Measurements from ENCODE around the gene PVR. TPM values are rescaled to one million over a fixed set of nuclear protein-coding genes. Genes with fewer than 3 reads are reported as not detected.
A peak's percentile ranks its signal among the peaks of the same experiment; 100 is the strongest.

PVR gene
- polyA plus RNA-seq, 1 of the 3 experiments (the other 2 are of a cell fraction) = 90.8 TPM

- Histone ChIP-seq H3K9ac (no peak overlapping the region), H3K9me3 (no peaks in the 10 kb centered on the region), H3F3A (replicated peaks; ENCODE audit: insufficient read depth) (peaks cover 27% of the 10 kb centered on the region), H3K79me2 (ENCODE audit: insufficient read depth) (peaks cover 4% of the 10 kb centered on the region; the same call in 1 of the 2 replicates), H3K27me3 (ENCODE audit: insufficient read depth) (no peaks in the 10 kb centered on the region), H3K4me2 (no peak overlapping the region), H3K36me3 (replicated peaks in 1 of 2; ENCODE audit: control insufficient read depth in 1 of 2, insufficient read depth in 2 of 2, low read length in 1 of 2) (peaks cover 52 to 54% of the 10 kb centered on the region in 2 experiments), H4K20me1 (ENCODE audit: insufficient read depth) (no peaks in the 10 kb centered on the region), H2AFZ (ENCODE audit: low read depth) (no peak overlapping the region), H3K27ac (ENCODE audit: low read depth in 2 of 2, low read length in 1 of 2) (0 out of 4 replicates have a peak overlapping the region, but pooled peaks of 1 of the 2 experiments have one; percentile 16), H3K4me1 (ENCODE audit: control insufficient read depth in 1 of 2, insufficient read depth in 2 of 2, low read depth in 1 of 2, low read length in 1 of 2) (no peaks in the 10 kb centered on the region), H3K9me2 (no peaks in the 10 kb centered on the region), H3K4me3 (ENCODE audit: low read depth in 2 of 2, low read length in 1 of 2) (no peak overlapping the region)
- POLR2A ChIA-PET = interaction anchor here (0.5 kb wide), 1 partner anchor 418 kb away, joined by 3 read pairs; no protein-coding TSS in a partner anchor
- TF ChIP-seq MAX (IDR thresholded peaks at IDR 0.05; ENCODE audit: low read depth) (no peak), RXRA (IDR thresholded peaks at IDR 0.05; ENCODE audit: borderline replicate concordance, low read depth) (no peak), GATA2 (CRISPR knock-in tag; IDR thresholded peaks at IDR 0.05) (no peak), EP300 (IDR thresholded peaks at IDR 0.05; ENCODE audit: borderline replicate concordance in 1 of 2, low read depth in 1 of 2, low read length in 1 of 2) (no peak), TEAD4 (IDR thresholded peaks at IDR 0.05; ENCODE audit: borderline replicate concordance, insufficient read depth) (no peak), RAD21 (IDR thresholded peaks at IDR 0.05; ENCODE audit: low read length) (no peak), TCF12 (IDR thresholded peaks at IDR 0.05) (no peak), USF2 (IDR thresholded peaks at IDR 0.05; ENCODE audit: borderline replicate concordance, low read depth, low read length) (no peak), CHD2 (IDR thresholded peaks at IDR 0.05; ENCODE audit: low read length, partially characterized antibody) (no peak), FOXJ3 (CRISPR knock-in tag; IDR thresholded peaks at IDR 0.05) (no peak)
- DNase-seq = no peak
- 91% methylated on average over 3 of the region's 3 CpGs for WGBS (ENCODE audit: low lambda C conversion rate)
- CTCF ChIA-PET = interaction anchor here (0.8 to 12.3 kb wide), 18 partner anchors 10 to 324 kb away, joined by 3 to 148 read pairs (median 6); partner anchors contain the start of gene PVR
Observed at GRCh38 chr19:44658069-44658733, 14.5 kb downstream of the PVR start.

- Histone ChIP-seq H2AFZ (ENCODE audit: low read depth) (no peak overlapping the region), H3K79me2 (ENCODE audit: insufficient read depth) (no peaks in the 10 kb centered on the region; the same call in 1 of the 2 replicates), H4K20me1 (ENCODE audit: insufficient read depth) (no peaks in the 10 kb centered on the region), H3K27me3 (ENCODE audit: insufficient read depth) (no peaks in the 10 kb centered on the region), H3K9me3 (no peaks in the 10 kb centered on the region), H3K9ac (no peak overlapping the region), H3K4me1 (ENCODE audit: control insufficient read depth in 1 of 2, insufficient read depth in 2 of 2, low read depth in 1 of 2, low read length in 1 of 2) (no peaks in the 10 kb centered on the region), H3K36me3 (replicated peaks in 1 of 2; ENCODE audit: control insufficient read depth in 1 of 2, insufficient read depth in 2 of 2, low read length in 1 of 2) (peaks cover 38 to 50% of the 10 kb centered on the region in 2 experiments), H3K4me3 (ENCODE audit: low read depth in 2 of 2, low read length in 1 of 2) (no peak overlapping the region), H3F3A (replicated peaks; ENCODE audit: insufficient read depth) (peaks cover 33% of the 10 kb centered on the region), H3K27ac (ENCODE audit: low read depth in 2 of 2, low read length in 1 of 2) (no peak overlapping the region), H3K9me2 (no peaks in the 10 kb centered on the region), H3K4me2 (no peak overlapping the region)
- POLR2A ChIA-PET = no interaction called here
- no peak for DNase-seq
- 70% methylated on average over 2 of the region's 4 CpGs for WGBS (ENCODE audit: low lambda C conversion rate)
- CTCF ChIA-PET = interaction anchor here (0.7 to 12.3 kb wide), 7 partner anchors 38 to 679 kb away, joined by 3 to 148 read pairs (median 3); no protein-coding TSS in a partner anchor
- no peak for TF ChIP-seq FOSL2 (IDR thresholded peaks at IDR 0.05; ENCODE audit: borderline replicate concordance, low read depth)
- TF ChIP-seq EZH2phosphoT487 (IDR thresholded peaks at IDR 0.05; ENCODE audit: borderline replicate concordance, low read depth) = no peak
- no peak for TF ChIP-seq ELF1 (IDR thresholded peaks at IDR 0.05)
- TF ChIP-seq TAF1 (IDR thresholded peaks at IDR 0.05; ENCODE audit: borderline replicate concordance, low read depth, low read length) = no peak
- TF ChIP-seq MXI1 (IDR thresholded peaks at IDR 0.05; ENCODE audit: low read depth, low read length) = no peak
- TF ChIP-seq CTCF (IDR thresholded peaks at IDR 0.05) = no peak
- TF ChIP-seq IRF3 (IDR thresholded peaks at IDR 0.05; ENCODE audit: low read depth, low read length) = no peak
- TF ChIP-seq USF2 (IDR thresholded peaks at IDR 0.05; ENCODE audit: borderline replicate concordance, low read depth, low read length) = no peak
- TF ChIP-seq NFIC (IDR thresholded peaks at IDR 0.05; ENCODE audit: borderline replicate concordance) = no peak
- no peak for TF ChIP-seq CHD2 (IDR thresholded peaks at IDR 0.05; ENCODE audit: low read length, partially characterized antibody)
Observed at GRCh38 chr19:44660081-44660480, 16.4 kb downstream of the PVR start.

Data from SK-N-SH (cell line).